Measurements from ENCODE around the gene TMEM109. TPM values are rescaled to one million over a fixed set of nuclear protein-coding genes. Genes with fewer than 3 reads are reported as not detected.

The TMEM109 gene
- total RNA-seq, 1 experiment from 2014 or later = 78.1 TPM

- DNase-seq = peak; percentile 82
- Mint-ChIP-seq H3K27ac (ENCODE audit: unreplicated experiment) (no peak within 1 kb of the TSS), H3K36me3 (ENCODE audit: insufficient read depth, unreplicated experiment) (peaks cover 19% of the 10 kb centered on the region), H3K4me3 (ENCODE audit: low read depth, unreplicated experiment) (peak within 1 kb of the TSS; percentile 82), H3K27me3 (ENCODE audit: unreplicated experiment) (no peaks in the 10 kb centered on the region), H3K9me3 (ENCODE audit: low read depth, unreplicated experiment) (no peaks in the 10 kb centered on the region), H3K4me1 (ENCODE audit: low read depth, unreplicated experiment) (peaks cover 15% of the 10 kb centered on the region)
- TF ChIP-seq, protein P1, sequence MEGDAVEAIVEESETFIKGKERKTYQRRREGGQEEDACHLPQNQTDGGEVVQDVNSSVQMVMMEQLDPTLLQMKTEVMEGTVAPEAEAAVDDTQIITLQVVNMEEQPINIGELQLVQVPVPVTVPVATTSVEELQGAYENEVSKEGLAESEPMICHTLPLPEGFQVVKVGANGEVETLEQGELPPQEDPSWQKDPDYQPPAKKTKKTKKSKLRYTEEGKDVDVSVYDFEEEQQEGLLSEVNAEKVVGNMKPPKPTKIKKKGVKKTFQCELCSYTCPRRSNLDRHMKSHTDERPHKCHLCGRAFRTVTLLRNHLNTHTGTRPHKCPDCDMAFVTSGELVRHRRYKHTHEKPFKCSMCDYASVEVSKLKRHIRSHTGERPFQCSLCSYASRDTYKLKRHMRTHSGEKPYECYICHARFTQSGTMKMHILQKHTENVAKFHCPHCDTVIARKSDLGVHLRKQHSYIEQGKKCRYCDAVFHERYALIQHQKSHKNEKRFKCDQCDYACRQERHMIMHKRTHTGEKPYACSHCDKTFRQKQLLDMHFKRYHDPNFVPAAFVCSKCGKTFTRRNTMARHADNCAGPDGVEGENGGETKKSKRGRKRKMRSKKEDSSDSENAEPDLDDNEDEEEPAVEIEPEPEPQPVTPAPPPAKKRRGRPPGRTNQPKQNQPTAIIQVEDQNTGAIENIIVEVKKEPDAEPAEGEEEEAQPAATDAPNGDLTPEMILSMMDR (IDR thresholded peaks at IDR 0.05; ENCODE audit: unreplicated experiment) = no peak
- intact Hi-C loops (cut with micrococcal nuclease; ENCODE audit: unreplicated experiment) = no loop called here
- BruUV-seq (replicated peaks) = no TSS peak
- CTCF ChIA-PET = interaction anchor here (0.9 to 1.3 kb wide), 2 partner anchors 9 to 209 kb away, joined by 3 to 7 read pairs; no protein-coding TSS in a partner anchor
These were observed 10.3 kb downstream of the TMEM109 start, which contains the start of gene TMEM132A for GRCh38 chr11:60924110-60924905. Gene TMEM132A (plus strand): TSS chr11:60924460. CDS start chr11:60924634, 174 bp downstream.

DNA sequence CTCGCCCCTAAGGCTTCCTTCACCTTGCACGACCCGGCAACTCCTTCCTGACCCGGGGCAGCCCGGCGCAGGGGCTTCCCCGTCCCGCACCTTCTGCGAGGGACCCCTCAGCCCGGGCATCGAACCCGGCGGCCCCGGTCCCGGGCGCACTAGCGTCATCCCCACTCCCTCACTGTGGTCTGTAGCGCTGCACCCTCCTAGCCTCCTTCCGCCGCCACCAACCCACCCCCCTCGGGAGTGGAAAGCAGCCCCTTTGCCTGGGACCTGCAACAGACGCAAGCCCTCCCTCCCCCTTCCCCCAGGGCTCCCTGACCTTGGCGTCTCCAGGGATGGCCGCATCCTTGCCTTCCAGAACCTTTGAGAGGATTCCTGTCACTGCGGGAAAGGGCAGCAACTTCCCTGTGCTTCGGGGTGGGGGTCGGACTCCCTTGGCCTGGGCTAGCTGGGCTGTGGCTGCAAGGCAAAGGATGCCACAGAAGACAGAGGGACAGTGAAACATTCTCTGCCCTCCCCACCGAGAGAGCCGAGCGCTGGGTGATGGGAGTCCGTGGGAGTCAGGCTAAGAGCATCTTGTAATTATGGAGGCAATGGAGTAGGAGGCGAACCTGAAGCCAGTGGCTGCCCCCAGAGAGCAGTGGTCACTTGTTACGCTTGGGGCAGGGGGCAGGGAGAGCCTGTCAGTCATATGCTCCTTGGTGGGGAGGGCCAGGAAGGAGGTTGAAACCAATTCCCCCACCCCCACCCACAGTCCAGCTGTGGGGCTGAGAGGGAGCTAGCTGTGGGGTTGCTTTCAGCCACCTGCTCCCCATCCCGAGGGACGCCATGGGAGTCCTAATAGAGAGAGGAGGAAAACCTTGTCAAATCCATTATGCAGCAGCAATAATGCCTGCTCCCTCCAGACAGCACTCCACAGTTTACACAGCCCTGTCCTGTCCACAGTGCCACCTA lies 11.2 kb downstream of the TMEM109 start:
- intact Hi-C loops (cut with micrococcal nuclease; ENCODE audit: unreplicated experiment) = no loop called here
- H3K4me1 Mint-ChIP-seq (ENCODE audit: low read depth, unreplicated experiment) = peaks cover 15% of the 10 kb centered on the region
- TF ChIP-seq, protein P1 (IDR thresholded peaks at IDR 0.05; ENCODE audit: unreplicated experiment) = no peak
- BruUV-seq (replicated peaks) = no TSS peak
- no peak for DNase-seq
- H3K9me3 Mint-ChIP-seq (ENCODE audit: low read depth, unreplicated experiment) = no peaks in the 10 kb centered on the region
- H3K27ac Mint-ChIP-seq (ENCODE audit: unreplicated experiment) = no peak overlapping the region
- peak overlapping the region; percentile 82 for H3K4me3 Mint-ChIP-seq (ENCODE audit: low read depth, unreplicated experiment)
- CTCF ChIA-PET = no interaction called here
- H3K36me3 Mint-ChIP-seq (ENCODE audit: insufficient read depth, unreplicated experiment) = peaks cover 19% of the 10 kb centered on the region
- no peaks in the 10 kb centered on the region for H3K27me3 Mint-ChIP-seq (ENCODE audit: unreplicated experiment)

- H3K4me3 Mint-ChIP-seq (ENCODE audit: low read depth, unreplicated experiment) = peak overlapping the region; percentile 82
- peaks cover 15% of the 10 kb centered on the region for H3K4me1 Mint-ChIP-seq (ENCODE audit: low read depth, unreplicated experiment)
- peaks cover 24% of the 10 kb centered on the region for H3K36me3 Mint-ChIP-seq (ENCODE audit: insufficient read depth, unreplicated experiment)
- CTCF ChIA-PET = no interaction called here
- intact Hi-C loops (cut with micrococcal nuclease; ENCODE audit: unreplicated experiment) = no loop called here
- no peak overlapping the region for H3K27ac Mint-ChIP-seq (ENCODE audit: unreplicated experiment)
- H3K9me3 Mint-ChIP-seq (ENCODE audit: low read depth, unreplicated experiment) = no peaks in the 10 kb centered on the region
- TF ChIP-seq, protein P1 (IDR thresholded peaks at IDR 0.05; ENCODE audit: unreplicated experiment) = no peak
- BruUV-seq (replicated peaks) = TSS peak; percentile 13
- H3K27me3 Mint-ChIP-seq (ENCODE audit: unreplicated experiment) = no peaks in the 10 kb centered on the region
- no peak for DNase-seq
These were observed 11.9 kb downstream of the TMEM109 start for GRCh38 chr11:60925868-60926267.

- Mint-ChIP-seq H3K9me3 (ENCODE audit: low read depth, unreplicated experiment) (no peaks in the 10 kb centered on the region), H3K27me3 (ENCODE audit: unreplicated experiment) (no peaks in the 10 kb centered on the region), H3K4me1 (ENCODE audit: low read depth, unreplicated experiment) (peaks cover 15% of the 10 kb centered on the region), H3K4me3 (ENCODE audit: low read depth, unreplicated experiment) (no peak overlapping the region), H3K27ac (ENCODE audit: unreplicated experiment) (no peak overlapping the region), H3K36me3 (ENCODE audit: insufficient read depth, unreplicated experiment) (peaks cover 26% of the 10 kb centered on the region)
- DNase-seq = no peak
- intact Hi-C loops (cut with micrococcal nuclease; ENCODE audit: unreplicated experiment) = no loop called here
- BruUV-seq (replicated peaks) = no TSS peak
- TF ChIP-seq, protein P1 (IDR thresholded peaks at IDR 0.05; ENCODE audit: unreplicated experiment) = no peak
- CTCF ChIA-PET = interaction anchor here (0.5 to 1.5 kb wide), 2 partner anchors 11 to 82 kb away, joined by 5 read pairs; no protein-coding TSS in a partner anchor
These were observed 12.5 kb downstream of the TMEM109 start for GRCh38 chr11:60926500-60926899.

All from Calu3 (cell line).